Natural killer cell (primary cell): ENCODE results near the gene PTP4A2. TPM values are rescaled to one million over a fixed set of nuclear protein-coding genes. Genes with fewer than 3 reads are reported as not detected.
A peak's percentile ranks its signal among the peaks of the same experiment; 100 is the strongest.

Experiments used
- ATAC-seq, 3 donors: fragments of 150-1000 bp in 2 of 3; fragments of 200-7000 bp in 1 of 3; cut with Tn5 transposase; 1 replicate in 1 of 3; 2 replicates in 2 of 3; pipeline ENCODE4 v1.10.0; 2021; ENCODE audit warnings: mild to moderate bottlenecking in 2 of 3, moderate library complexity in 2 of 3
- DNase-seq, 2 donors: peaks; one replicate each; pipeline versions ENCODE4 v3.0.0 to v3.0.0-alpha.2; 2013 to 2021; ENCODE audit warnings: mixed read lengths in 1 of 2
- H3K27ac ChIP-seq: one replicate; pipeline ENCODE4 v1.5.1; 2013; ENCODE audit warnings: mild to moderate bottlenecking, low read length
- H3K27me3 ChIP-seq: one replicate; pipeline ENCODE4 v1.6.1; 2013; ENCODE audit warnings: low read length; ENCODE audit not compliant: control insufficient read depth, insufficient read depth
- H3K36me3 ChIP-seq: one replicate; pipeline ENCODE4 v1.6.1; 2013; ENCODE audit warnings: low read length; ENCODE audit not compliant: control insufficient read depth, insufficient read depth
- H3K4me1 ChIP-seq: one replicate; pipeline ENCODE4 v1.6.1; 2013; ENCODE audit warnings: low read length; ENCODE audit not compliant: control insufficient read depth, insufficient read depth
- H3K4me3 ChIP-seq: one replicate; pipeline ENCODE4 v1.5.1; 2013; ENCODE audit warnings: low read length
- H3K9me3 ChIP-seq: one replicate; pipeline ENCODE4 v1.6.1; 2013; ENCODE audit warnings: low read length; ENCODE audit not compliant: control insufficient read depth, insufficient read depth
- H3K27ac Mint-ChIP-seq, 2 donors: one replicate each; pipeline ENCODE4 v1.8.0; 2022; ENCODE audit warnings: mild to moderate bottlenecking in 2 of 2, mixed read lengths in 2 of 2, moderate library complexity in 1 of 2
- H3K27me3 Mint-ChIP-seq, 2 donors: one replicate each; pipeline ENCODE4 v1.8.0; 2022; ENCODE audit warnings: low read depth in 2 of 2, mixed read lengths in 2 of 2
- H3K36me3 Mint-ChIP-seq: one replicate; pipeline ENCODE4 v1.8.0; 2022; ENCODE audit warnings: mixed read lengths
- H3K4me1 Mint-ChIP-seq, 2 donors: one replicate each; pipeline ENCODE4 v1.8.0; 2022; ENCODE audit warnings: mixed read lengths in 2 of 2
- H3K4me3 Mint-ChIP-seq: one replicate; pipeline ENCODE4 v1.8.0; 2022; ENCODE audit warnings: mild to moderate bottlenecking, moderate library complexity, mixed read lengths
- H3K9me3 Mint-ChIP-seq, 2 donors: one replicate each; pipeline ENCODE4 v1.8.0; 2022; ENCODE audit warnings: mixed read lengths in 2 of 2
- CTCF ChIP-seq: fragments of 200-600 bp; IDR thresholded peaks from one replicate; pipeline ENCODE4 v1.8.0; 2022; ENCODE audit warnings: antibody characterized with exemption
- WGBS: methylation state at CpG from one replicate; pipeline ENCODE4 v1.1.7; 2013; ENCODE audit warnings: missing lambda C conversion rate; ENCODE audit not compliant: insufficient coverage; 5-methylcytosine and 5-hydroxymethylcytosine counted together
- intact Hi-C: fragments of 100-400 bp; cut with micrococcal nuclease; formaldehyde crosslinking; loops from one replicate; pipeline ENCODE4 v1.14.2; 2022
- total RNA-seq, 4 donors: library from RNA; stranded (reverse); fragments of 120-200 nt in 1 of 4; gene quantifications; one replicate each; pipeline versions ENCODE4 v1.2.3 to v1.2.4, GENCODE V29; 2013 to 2022

The PTP4A2 gene
- total RNA-seq, 3 donors from 2014 or later (not counting 1 experiment from before 2014, with no cell fraction given): 435 to 527 (median 443) TPM

GRCh38 chr1:31870086-31870736 is 68.0 kb downstream of the PTP4A2 start:
- ATAC-seq (no peak), DNase-seq (no peak)
- H3K36me3 ChIP-seq: no peaks in the 10 kb centered on the region
- peaks cover 21% of the 10 kb centered on the region for H3K4me1 ChIP-seq
- 94% methylated on average over 7 of the region's 7 CpGs for WGBS
- H3K27ac Mint-ChIP-seq: peak overlapping the region in 1 of 2 donors; percentile 23
- peaks cover 0 to 3% of the 10 kb centered on the region in 2 donors for H3K9me3 Mint-ChIP-seq
- no peaks in the 10 kb centered on the region for H3K36me3 Mint-ChIP-seq
- H3K4me3 ChIP-seq: no peak overlapping the region
- no peak overlapping the region for H3K4me3 Mint-ChIP-seq
- H3K27me3 Mint-ChIP-seq: no peaks in the 10 kb centered on the region
- no peaks in the 10 kb centered on the region for H3K9me3 ChIP-seq
- peaks cover 43 to 45% of the 10 kb centered on the region in 2 donors for H3K4me1 Mint-ChIP-seq
- H3K27ac ChIP-seq: no peak overlapping the region
- intact Hi-C loops: loop anchor here (5.0 kb wide), 2 partner anchors 43 to 72 kb away; no protein-coding TSS in a partner anchor
- H3K27me3 ChIP-seq: no peaks in the 10 kb centered on the region
- no peak for TF ChIP-seq CTCF

GRCh38 chr1:31869449-31869848 is 68.7 kb downstream of the PTP4A2 start:
- no peak overlapping the region for H3K27ac ChIP-seq
- peaks cover 0 to 3% of the 10 kb centered on the region in 2 donors for H3K9me3 Mint-ChIP-seq
- ATAC-seq: no peak
- intact Hi-C loops: no loop called here
- H3K4me1 Mint-ChIP-seq: peaks cover 39 to 43% of the 10 kb centered on the region in 2 donors
- peaks cover 21% of the 10 kb centered on the region for H3K4me1 ChIP-seq
- no peak overlapping the region for H3K4me3 Mint-ChIP-seq
- no peak for DNase-seq
- H3K4me3 ChIP-seq: no peak overlapping the region
- TF ChIP-seq CTCF: no peak
- H3K27me3 ChIP-seq: no peaks in the 10 kb centered on the region
- 79% methylated on average over 3 of the region's 3 CpGs for WGBS
- H3K27me3 Mint-ChIP-seq: no peaks in the 10 kb centered on the region
- peak overlapping the region; percentile 4 to 20 for H3K27ac Mint-ChIP-seq
- no peaks in the 10 kb centered on the region for H3K36me3 ChIP-seq
- H3K36me3 Mint-ChIP-seq: no peaks in the 10 kb centered on the region
- H3K9me3 ChIP-seq: no peaks in the 10 kb centered on the region

- Mint-ChIP-seq H3K36me3 (no peaks in the 10 kb centered on the region), H3K4me1 (peaks cover 39 to 43% of the 10 kb centered on the region in 2 donors), H3K9me3 (peaks cover 0 to 3% of the 10 kb centered on the region in 2 donors), H3K4me3 (no peak overlapping the region), H3K27ac (peak overlapping the region in 1 of 2 donors; percentile 4), H3K27me3 (no peaks in the 10 kb centered on the region)
- WGBS: 86% methylated on average over 3 of the region's 3 CpGs
- DNase-seq: no peak
- no peak for TF ChIP-seq CTCF
- Histone ChIP-seq H3K9me3 (no peaks in the 10 kb centered on the region), H3K27me3 (no peaks in the 10 kb centered on the region), H3K4me1 (peaks cover 17% of the 10 kb centered on the region), H3K27ac (no peak overlapping the region), H3K36me3 (no peaks in the 10 kb centered on the region), H3K4me3 (no peak overlapping the region)
- no peak for ATAC-seq
- intact Hi-C loops: no loop called here
These were observed 69.3 kb downstream of the PTP4A2 start for GRCh38 chr1:31868862-31869261.

GRCh38 chr1:31867546-31867945 is 70.6 kb downstream of the PTP4A2 start:
- H3K27me3 Mint-ChIP-seq: no peaks in the 10 kb centered on the region
- Histone ChIP-seq H3K4me1 (peaks cover 7% of the 10 kb centered on the region), H3K27me3 (no peaks in the 10 kb centered on the region), H3K4me3 (no peak overlapping the region), H3K36me3 (no peaks in the 10 kb centered on the region), H3K9me3 (no peaks in the 10 kb centered on the region), H3K27ac (no peak overlapping the region)
- TF ChIP-seq CTCF: no peak
- H3K27ac Mint-ChIP-seq: peak overlapping the region in 1 of 2 donors; percentile 4
- no peak overlapping the region for H3K4me3 Mint-ChIP-seq
- no peak for ATAC-seq
- no peaks in the 10 kb centered on the region for H3K36me3 Mint-ChIP-seq
- DNase-seq: no peak
- intact Hi-C loops: no loop called here
- H3K4me1 Mint-ChIP-seq: peaks cover 31 to 36% of the 10 kb centered on the region in 2 donors
- no peaks in the 10 kb centered on the region for H3K9me3 Mint-ChIP-seq
- 95% methylated on average over 7 of the region's 7 CpGs for WGBS
